GM12878 (cell line): ENCODE measurements around the gene MYMK. TPM values are rescaled to one million over a fixed set of nuclear protein-coding genes. Genes with fewer than 3 reads are reported as not detected.

ENCODE experiments used
- ATAC-seq: fragments of 200-7000 bp; cut with Tn5 transposase; 3 replicates; pipeline ENCODE4 v1.9.1; 2020; ENCODE audit warnings: mild to moderate bottlenecking, moderate library complexity
- BruUV-seq: library from RNA; stranded (reverse); fragments of 400-500 nt; replicated peaks from 2 replicates; lab custom pipeline; 2021; lab: Mats Ljungman, UMichigan
- CTCF ChIA-PET: fragments of 300-600 bp; sonication (Branson Sonifier 250); formaldehyde crosslinking; extraction: SDS; loops from one replicate; lab custom pipeline; 2021; ENCODE audit warnings: inconsistent platforms; lab: Yijun Ruan, JAX
- POLR2A ChIA-PET: fragments of 350-600 bp; formaldehyde crosslinking; extraction: SDS; loops from one replicate; lab custom pipeline; 2021; ENCODE audit warnings: inconsistent platforms; lab: Charles Lee
- RAD21 ChIA-PET: fragments of 300-600 bp; sonication (Branson Sonifier 250); formaldehyde crosslinking; loops from one replicate; lab custom pipeline; 2023; ENCODE audit warnings: antibody characterized with exemption; ENCODE audit not compliant: unreplicated experiment; lab: Charles Lee
- SMC1A ChIA-PET: fragments of 300-600 bp; sonication (Branson Sonifier 250); formaldehyde crosslinking; loops from one replicate; lab custom pipeline; 2023; ENCODE audit not compliant: unreplicated experiment, uncharacterized antibody; lab: Charles Lee
- DNase-seq: peaks from one replicate; pipeline ENCODE4 v3.0.0-alpha.2; 2011; ENCODE audit warnings: low read depth, low spot score
- FAIRE-seq: peaks from 3 replicates; lab custom pipeline; 2011; peaks lifted over from hg19 to GRCh38; lab: Jason Lieb, UNC
- H2AFZ ChIP-seq: 2 replicates; pipeline ENCODE4 v1.6.0; 2011; ENCODE audit warnings: low read depth, low read length, control low read depth; ENCODE audit not compliant: control insufficient read depth
- H3K27ac ChIP-seq: 2 replicates; pipeline ENCODE4 v1.5.1; 2011; ENCODE audit warnings: control low read depth; ENCODE audit not compliant: control insufficient read depth, insufficient read depth
- H3K27me3 ChIP-seq, 2 experiments: replicated peaks in 1 of 2; 2 replicates each; pipeline versions ENCODE4 v1.6.0 to v1.6.1; 2011; ENCODE audit warnings: low read length in 1 of 2; ENCODE audit not compliant: control insufficient read depth in 2 of 2, insufficient read depth in 2 of 2
- H3K36me3 ChIP-seq, 2 experiments: 2 replicates each; pipeline ENCODE4 v1.5.1; 2011; ENCODE audit warnings: low read length in 1 of 2; ENCODE audit not compliant: control insufficient read depth in 2 of 2, insufficient read depth in 2 of 2
- H3K4me1 ChIP-seq: 2 replicates; pipeline ENCODE4 v1.6.1; 2011; ENCODE audit warnings: mild to moderate bottlenecking, low read length, moderate library complexity, mixed read lengths; ENCODE audit not compliant: control insufficient read depth, insufficient read depth
- H3K4me2 ChIP-seq: 2 replicates; pipeline ENCODE4 v1.6.0; 2011; ENCODE audit warnings: control low read depth; ENCODE audit not compliant: control insufficient read depth, insufficient read depth
- H3K4me3 ChIP-seq: fragments of 200-600 bp; sonication (generic); 2 replicates; pipeline ENCODE4 v1.5.1; 2016
- H3K79me2 ChIP-seq: 2 replicates; pipeline ENCODE4 v1.6.0; 2011; ENCODE audit warnings: low read length; ENCODE audit not compliant: control insufficient read depth, insufficient read depth
- H3K9ac ChIP-seq: 2 replicates; pipeline ENCODE4 v1.8.0; 2011; ENCODE audit warnings: low read length, control low read depth, mixed read lengths; ENCODE audit not compliant: control insufficient read depth, insufficient read depth
- H3K9me3 ChIP-seq: replicated peaks from 3 replicates; pipeline ENCODE4 v1.5.1; 2011; ENCODE audit warnings: mild to moderate bottlenecking, low read length; ENCODE audit not compliant: control insufficient read depth, insufficient read depth
- H4K20me1 ChIP-seq: 2 replicates; pipeline ENCODE4 v1.6.0; 2011; ENCODE audit not compliant: control insufficient read depth, insufficient read depth
- ASH2L ChIP-seq: fragments of 300-600, 200-600 bp; sonication (generic); IDR thresholded peaks from 2 replicates; pipeline ENCODE4 v1.6.1; 2017; ENCODE audit warnings: low read depth, mild to moderate bottlenecking, borderline replicate concordance
- CBX3 ChIP-seq: fragments of 200-600 bp; sonication (generic); IDR thresholded peaks from 2 replicates; pipeline ENCODE4 v1.6.1; 2016; ENCODE audit warnings: low read depth, borderline replicate concordance
- EGR1 ChIP-seq, 2 experiments: IDR thresholded peaks; 1 replicate in 1 of 2; 2 replicates in 1 of 2; pipeline ENCODE4 v1.6.1; 2011 to 2012; ENCODE audit warnings: low read depth in 2 of 2, low read length in 2 of 2, borderline replicate concordance in 1 of 2, mild to moderate bottlenecking in 1 of 2, moderate library complexity in 1 of 2
- ETV6 ChIP-seq, 2 experiments: fragments of 450-650 bp in 1 of 2; IDR thresholded peaks in 1 of 2; conservative IDR thresholded peaks in 1 of 2; 2 replicates each; pipeline ENCODE4 v1.6.1; 2014; ENCODE audit warnings: antibody characterized with exemption in 1 of 2, borderline replicate concordance in 1 of 2, low read depth in 1 of 2, mild to moderate bottlenecking in 1 of 2, moderate library complexity in 1 of 2
- FOXK2 ChIP-seq: fragments of 450-650 bp; IDR thresholded peaks from 2 replicates; pipeline ENCODE4 v1.6.1; 2017; ENCODE audit warnings: mild to moderate bottlenecking, moderate library complexity
- KLF5 ChIP-seq: fragments of 450-650 bp; IDR thresholded peaks from 2 replicates; pipeline ENCODE4 v1.6.1; 2014; ENCODE audit warnings: mild to moderate bottlenecking; ENCODE audit not compliant: partially characterized antibody
- NKRF ChIP-seq: fragments of 450-650 bp; conservative IDR thresholded peaks from 2 replicates; pipeline ENCODE4 v1.6.1; 2017; ENCODE audit warnings: mild to moderate bottlenecking, moderate library complexity
- NR2C2 ChIP-seq: IDR thresholded peaks from 2 replicates; pipeline ENCODE4 v1.6.1; 2011; ENCODE audit warnings: borderline replicate concordance, low read depth; ENCODE audit not compliant: control insufficient read depth, insufficient read length
- SIX5 ChIP-seq: IDR thresholded peaks from 2 replicates; pipeline ENCODE4 v1.6.1; 2011; ENCODE audit warnings: mild to moderate bottlenecking, low read depth, low read length, moderate library complexity; ENCODE audit not compliant: severe bottlenecking
- SMAD5 ChIP-seq: IDR thresholded peaks from 2 replicates; pipeline ENCODE4 v1.6.1; 2016; ENCODE audit warnings: antibody characterized with exemption, low read depth
- STAT3 ChIP-seq: IDR thresholded peaks from 2 replicates; pipeline ENCODE4 v1.6.1; 2011; ENCODE audit warnings: low read depth, low read length, improper control_type of control experiment
- USF2 ChIP-seq: IDR thresholded peaks from 2 replicates; pipeline ENCODE4 v1.6.1; 2011; ENCODE audit warnings: low read depth, low read length, improper control_type of control experiment, borderline replicate concordance
- ZBED1 ChIP-seq: IDR thresholded peaks from 2 replicates; pipeline ENCODE4 v1.6.1; 2016; ENCODE audit warnings: borderline replicate concordance
- ZBTB40 ChIP-seq: fragments of 450-650 bp; IDR thresholded peaks from 2 replicates; pipeline ENCODE4 v1.6.1; 2016; ENCODE audit warnings: mild to moderate bottlenecking, moderate library complexity, borderline replicate concordance
- ZNF274 ChIP-seq: IDR thresholded peaks from one replicate; pipeline ENCODE4 v1.8.0; 2011; ENCODE audit not compliant: insufficient read length, insufficient read depth
- WGBS: methylation state at CpG from one replicate; pipeline ENCODE4 v1.1.6; 2016; ENCODE audit warnings: low lambda C conversion rate; ENCODE audit not compliant: insufficient replicate concordance, insufficient coverage; ENCODE audit errors: missing lambda C conversion rate; 5-methylcytosine and 5-hydroxymethylcytosine counted together
- in situ Hi-C: fragments of 300-500 bp; cut with MboI; formaldehyde crosslinking; loops from 9 replicates; pipeline ENCODE4 v1.14.3; 2018; ENCODE audit warnings: mixed read lengths
- intact Hi-C: fragments of 100-400 bp; cut with micrococcal nuclease; formaldehyde crosslinking; loops from one replicate; pipeline ENCODE4 v1.14.2; 2022; ENCODE audit not compliant: unreplicated experiment
- polyA plus RNA-seq, 11 experiments: library from polyadenylated mRNA; depleted of rRNA in 4 of 11; unstranded in 6 of 11; stranded (reverse) in 5 of 11; fragments of >200 nt; fragmentation: Nextera tagmentation in 4 of 11; fragmentation: Illumina TruSeq in 1 of 11; extraction: Ambion mirVana in 4 of 11; extraction: Trizol in 1 of 11; gene quantifications; 1 replicate in 1 of 11; 2 replicates in 10 of 11; pipeline versions ENCODE4 v1.2.1 to v1.2.3, GENCODE V29; 2011 to 2016; ENCODE audit warnings: inconsistent platforms in 2 of 11, missing spikeins in 2 of 11, low read depth in 1 of 11
- total RNA-seq, 4 experiments: library from RNA; depleted of rRNA in 3 of 4; stranded (reverse); fragments of >200 nt in 3 of 4; fragmentation: Illumina TruSeq in 1 of 4; extraction: Trizol in 1 of 4; gene quantifications; 2 replicates each; pipeline versions ENCODE4 v1.2.1 to v1.2.3, GENCODE V29; 2013 to 2021

Gene MYMK
- total and polyA plus RNA-seq, 10 of the 15 experiments (the other 5 are each of a cell fraction or from before 2014, with no cell fraction given) = not detected

GRCh38 chr9:133542002-133542401, 17.2 kb upstream of the MYMK start:
- Histone ChIP-seq H4K20me1 (no peaks in the 10 kb centered on the region), H3K9me3 (no peaks in the 10 kb centered on the region), H3K9ac (no peak overlapping the region), H3K4me2 (no peak overlapping the region), H2AFZ (no peak overlapping the region), H3K4me3 (no peak overlapping the region), H3K79me2 (no peaks in the 10 kb centered on the region), H3K4me1 (no peaks in the 10 kb centered on the region; the same call in 1 of the 2 replicates), H3K36me3 (no peaks in the 10 kb centered on the region), H3K27ac (no peak overlapping the region), H3K27me3 (peaks cover 0 to 7% of the 10 kb centered on the region in 2 experiments; a peak in 3 of 4 replicates)
- no TSS peak for BruUV-seq
- DNase-seq (no peak), FAIRE-seq (no peak), ATAC-seq (no peak)
- ChIA-PET POLR2A (no interaction called here), SMC1A (no interaction called here), RAD21 (no interaction called here), CTCF (interaction anchor here (0.8 kb wide), 1 partner anchor 303 kb away, joined by 3 read pairs; no protein-coding TSS in a partner anchor)
- in situ Hi-C loops (loop anchor here (25.0 kb wide), 1 partner anchor 470 kb away; no protein-coding TSS in a partner anchor), intact Hi-C loops (no loop called here)
- WGBS = 35% methylated on average over 11 of the region's 13 CpGs
- TF ChIP-seq ZBED1 (no peak), ZBTB40 (no peak), ASH2L (no peak), NKRF (no peak), USF2 (no peak), FOXK2 (no peak), ZNF274 (no peak), EGR1 (IDR thresholded peaks at IDR 0.05; ENCODE audit: borderline replicate concordance in 1 of 2, low read depth in 2 of 2, low read length in 2 of 2) (no peak), ETV6 (conservative IDR thresholded peaks at IDR 0.05 in 1 of 2, IDR thresholded peaks at IDR 0.05 in 1 of 2; ENCODE audit: borderline replicate concordance in 1 of 2, low read depth in 1 of 2) (no peak), NR2C2 (no peak), STAT3 (no peak), SMAD5 (no peak), SIX5 (no peak), CBX3 (no peak), KLF5 (no peak)
